HG02943 (cell line): Measurements from ENCODE around the gene XYLT1.

Source experiments
- ATAC-seq: cut with Tn5 transposase; IDR thresholded peaks from one replicate; pipeline ENCODE4 v1.9.1; 2021; ENCODE audit warnings: mild to moderate bottlenecking, low read depth, moderate library complexity; ENCODE audit not compliant: unreplicated experiment

XYLT1 gene

DNA sequence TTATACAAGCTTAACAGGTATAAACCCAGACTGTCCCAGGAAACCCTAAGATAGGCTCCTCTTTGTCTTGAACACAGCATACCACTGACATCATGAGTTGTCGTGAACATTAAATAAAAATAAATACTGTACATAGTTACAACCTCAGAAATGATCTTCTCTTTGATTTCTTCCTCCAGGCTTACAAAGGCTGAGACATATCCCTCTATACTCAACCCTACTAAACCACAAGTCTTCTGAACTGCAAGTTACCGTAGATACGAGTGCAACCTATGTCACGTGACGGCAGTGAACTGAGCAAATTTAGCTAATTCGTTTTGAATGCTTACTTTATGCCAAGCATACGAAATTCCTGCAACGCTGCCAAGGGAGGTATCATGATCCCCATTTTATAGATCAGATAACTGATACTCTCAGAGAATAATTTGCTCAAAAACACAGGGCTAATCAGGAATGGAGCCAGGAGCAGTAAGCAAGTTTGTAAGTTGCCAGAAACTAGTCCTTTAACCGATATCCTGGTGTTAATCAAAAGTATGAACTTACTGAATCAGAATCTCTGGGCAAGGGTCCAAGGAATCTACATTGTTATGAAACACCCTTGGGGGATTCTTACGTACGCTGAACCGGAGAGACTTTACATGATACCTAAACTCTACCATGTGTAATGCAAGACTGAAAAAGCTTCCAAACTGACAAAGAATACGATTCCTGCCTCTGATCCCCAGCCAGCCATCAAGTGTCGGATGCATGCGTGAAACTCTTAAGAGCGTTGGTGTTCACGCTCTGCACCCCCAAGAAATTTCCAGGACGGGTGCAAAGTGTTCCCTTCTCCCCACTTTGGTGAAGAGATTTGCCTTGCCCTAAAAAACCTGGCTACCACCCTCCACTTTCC is 106.2 kb downstream of the XYLT1 start:
- ATAC-seq = no peak

DNA sequence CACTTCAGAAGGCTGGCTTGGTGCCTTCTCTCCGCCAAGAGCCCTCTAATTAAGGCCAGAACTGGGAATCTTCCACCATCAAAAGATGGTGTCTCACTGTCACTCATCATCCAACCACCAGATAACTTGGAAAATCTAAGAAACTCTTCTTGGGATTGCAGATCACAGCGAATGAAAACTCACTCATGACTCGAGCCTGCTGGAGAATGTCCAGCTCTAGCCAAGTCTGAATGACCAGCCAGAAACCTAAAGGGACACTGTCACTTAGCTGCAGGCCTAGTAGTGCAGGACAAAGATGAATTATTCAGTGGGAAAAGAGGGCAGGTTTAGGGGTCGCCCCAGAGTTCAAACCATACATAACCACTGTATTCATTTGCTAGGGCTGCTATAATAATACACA is 107.8 kb downstream of the XYLT1 start:
- ATAC-seq = no peak

DNA sequence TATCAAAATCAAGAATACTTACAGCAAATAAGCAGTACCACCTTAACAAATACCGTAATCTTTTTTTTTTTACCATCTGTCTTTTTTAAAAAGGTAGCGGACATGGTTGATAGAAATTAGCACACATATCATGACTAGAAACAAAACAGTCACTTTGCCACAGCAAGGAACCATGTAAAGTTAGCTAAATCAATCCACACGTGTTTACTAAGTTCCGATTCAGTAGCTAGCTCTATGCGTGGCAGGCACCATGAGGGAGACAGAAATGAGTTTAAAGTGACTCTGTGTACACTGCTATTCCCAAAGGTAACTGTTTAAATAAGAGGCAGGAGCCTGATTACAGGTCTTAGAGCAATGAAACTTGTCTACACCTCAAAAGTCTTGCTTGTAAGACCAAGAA is 108.6 kb downstream of the XYLT1 start:
- ATAC-seq = no peak

DNA sequence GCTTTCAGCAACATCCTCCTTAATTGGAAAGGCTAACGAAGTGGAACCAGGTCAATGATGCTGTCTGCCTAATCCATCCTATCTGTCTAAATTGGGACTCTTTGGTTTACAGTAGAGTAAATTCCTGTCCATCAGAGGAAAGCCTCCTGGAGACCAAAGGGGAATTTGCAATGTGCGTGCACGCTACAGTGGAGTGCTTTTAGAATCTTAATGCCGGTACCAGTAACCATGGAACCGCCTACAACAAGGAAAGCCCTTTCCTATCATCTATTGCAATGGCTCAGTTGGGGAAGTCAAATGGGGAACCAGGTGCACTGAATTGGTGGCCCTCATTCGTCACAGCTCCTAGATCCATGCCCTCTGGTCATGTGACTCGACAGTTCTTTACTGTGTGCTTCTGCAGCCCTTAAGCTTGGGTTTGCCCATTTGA is 110.1 kb downstream of the XYLT1 start:
- no peak for ATAC-seq

DNA sequence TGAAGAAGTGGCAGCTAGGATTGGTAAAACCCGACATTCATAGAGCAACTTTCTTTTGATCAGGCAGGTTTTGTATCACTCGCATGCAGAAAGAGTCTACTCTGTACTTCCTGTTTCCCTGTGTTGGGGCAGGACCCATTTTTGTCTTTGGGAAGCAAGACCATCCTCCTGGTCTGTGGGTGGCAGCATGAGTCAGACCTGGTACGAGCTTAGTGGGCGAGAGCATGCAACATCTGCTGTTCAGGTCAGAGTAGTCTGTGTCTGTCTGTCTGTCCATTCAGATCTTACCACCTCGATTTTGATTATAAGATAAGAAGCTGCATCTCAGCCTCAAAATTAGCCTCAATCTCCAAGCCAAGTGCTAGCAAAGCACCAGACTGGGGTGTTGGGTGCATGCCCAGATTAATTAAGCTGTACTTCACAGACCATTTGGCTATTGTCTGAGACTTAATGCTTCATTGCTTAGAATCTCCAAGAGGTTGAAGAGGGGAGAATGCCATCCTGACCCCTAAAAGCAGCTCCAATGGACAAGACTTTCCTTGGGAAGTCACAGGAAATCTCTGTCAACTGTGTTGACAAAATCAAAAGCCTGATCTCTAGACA is 110.9 kb downstream of the XYLT1 start:
- ATAC-seq = no peak

DNA sequence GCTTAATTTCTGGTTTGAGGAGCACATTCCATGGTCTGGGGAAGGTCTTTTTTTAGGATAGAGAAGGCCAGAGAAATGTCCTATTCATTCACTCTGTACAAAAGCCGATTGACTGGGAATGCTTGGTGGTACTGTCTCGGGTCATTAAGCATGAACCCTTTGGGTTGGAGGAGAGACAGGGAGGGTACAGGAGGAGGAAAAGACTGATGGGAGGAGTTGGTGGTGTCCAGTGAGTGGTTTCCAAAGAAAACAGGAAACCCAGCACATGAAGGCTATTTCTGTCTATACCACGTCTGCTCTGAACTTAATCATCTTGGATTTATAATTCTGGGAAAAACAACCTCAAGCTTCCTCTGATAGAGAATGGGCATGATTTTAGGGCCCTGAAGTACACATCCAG is 111.9 kb downstream of the XYLT1 start:
- ATAC-seq = no peak

DNA sequence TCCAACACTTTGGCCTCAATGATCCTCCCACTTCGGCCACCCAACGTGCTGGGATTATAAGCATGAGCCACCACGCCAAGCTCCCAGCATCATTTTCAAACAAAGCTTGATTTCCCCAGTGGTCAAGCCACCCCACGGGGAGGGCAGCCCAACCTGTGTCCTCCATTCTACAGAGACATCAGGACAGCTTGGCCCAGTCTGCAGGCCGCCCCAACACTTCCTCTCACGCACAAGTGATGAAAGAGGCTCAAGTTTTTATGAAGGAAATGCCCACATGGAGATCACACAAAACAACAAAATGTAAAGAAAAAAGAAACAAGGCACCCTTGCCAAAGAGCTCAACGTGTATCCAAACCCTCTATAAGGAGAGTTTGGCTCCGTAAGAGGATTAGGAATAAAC is 112.4 kb downstream of the XYLT1 start:
- ATAC-seq = no peak

DNA sequence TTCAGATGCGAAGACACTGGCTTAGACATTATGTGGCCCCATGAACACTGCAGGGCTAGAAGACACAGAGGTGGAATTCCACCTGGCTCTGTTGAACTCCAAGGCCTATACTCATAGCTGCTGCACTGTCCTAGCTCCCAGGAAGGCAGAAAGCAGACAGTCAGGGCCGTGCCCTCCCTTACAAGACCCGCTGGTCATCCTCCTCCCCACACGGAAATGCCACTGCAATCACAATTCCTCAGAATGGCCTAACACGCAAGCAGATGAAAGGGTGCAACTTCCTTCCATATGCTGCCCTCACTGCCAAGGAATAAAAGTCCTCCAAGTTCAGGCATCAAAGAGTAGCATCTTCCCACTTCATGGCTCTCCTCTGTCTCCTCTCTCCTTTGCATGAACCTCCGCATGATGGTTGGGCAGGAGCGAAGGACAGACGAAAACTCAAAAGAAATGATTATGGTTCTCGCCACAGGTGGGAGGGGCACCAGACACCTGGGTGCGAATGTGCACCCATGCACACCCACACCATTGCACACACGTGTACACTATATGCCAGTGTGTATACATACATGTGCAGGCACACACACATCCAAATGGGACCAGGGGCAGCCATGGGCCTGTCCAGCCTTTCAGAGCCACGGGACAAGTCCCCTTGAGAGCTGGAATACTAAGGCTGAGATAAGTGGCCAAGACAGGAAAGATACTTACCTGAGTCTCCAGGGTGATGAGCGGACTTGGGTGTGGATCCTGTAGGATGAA is 113.3 kb downstream of the XYLT1 start:
- no peak for ATAC-seq

DNA sequence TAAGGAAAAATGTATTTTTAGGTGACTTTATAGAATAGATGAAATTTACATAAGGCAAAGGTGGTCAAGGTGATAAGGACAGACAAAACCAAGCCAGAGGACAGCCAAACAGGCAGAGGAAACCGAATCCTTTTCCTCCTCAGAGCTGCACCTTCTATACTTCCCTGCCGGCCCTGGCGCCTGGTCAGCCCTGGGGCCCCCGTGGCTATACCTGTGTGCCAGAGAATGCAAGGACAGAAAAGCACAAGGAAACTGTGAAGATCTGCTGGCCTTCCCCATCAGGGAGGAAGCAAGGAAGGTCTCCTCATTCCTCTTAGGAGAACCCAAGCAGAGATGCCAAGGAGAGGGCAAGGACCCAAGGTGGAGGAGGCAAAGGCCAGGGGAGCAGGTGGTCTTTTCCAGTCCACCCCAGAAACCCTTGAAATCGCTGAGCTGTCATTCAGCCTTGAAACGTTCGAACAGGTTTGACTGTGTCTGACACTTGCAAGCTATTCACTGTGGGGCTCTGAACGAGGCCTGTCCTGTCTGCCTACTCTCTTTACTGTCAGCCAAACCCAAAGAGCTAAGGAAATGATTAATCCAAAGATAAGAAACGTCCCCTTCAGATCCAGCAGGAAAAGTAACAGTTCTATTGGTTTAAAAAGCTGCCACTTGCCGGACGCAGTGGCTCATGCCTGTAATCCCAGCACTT is 114.4 kb downstream of the XYLT1 start:
- ATAC-seq = no peak

DNA sequence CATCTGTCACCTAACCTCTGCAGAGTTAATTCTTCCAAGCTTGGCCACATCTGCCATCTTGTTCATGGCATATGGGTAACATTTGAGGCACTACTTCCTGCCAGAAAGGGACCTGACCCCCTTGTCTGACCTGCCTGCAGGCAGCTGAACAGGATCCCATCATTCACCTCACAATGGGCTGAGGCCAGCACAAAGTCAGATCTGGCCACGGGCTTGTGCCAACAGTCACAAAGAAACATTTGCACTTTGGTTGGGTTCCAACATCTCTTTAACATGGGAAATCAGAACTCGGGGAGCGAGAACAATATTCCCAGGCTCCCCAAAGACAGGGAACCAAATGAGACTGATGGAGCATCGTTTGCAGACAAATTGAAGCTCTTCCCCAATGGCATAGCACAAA is 116.1 kb downstream of the XYLT1 start:
- ATAC-seq = no peak

DNA sequence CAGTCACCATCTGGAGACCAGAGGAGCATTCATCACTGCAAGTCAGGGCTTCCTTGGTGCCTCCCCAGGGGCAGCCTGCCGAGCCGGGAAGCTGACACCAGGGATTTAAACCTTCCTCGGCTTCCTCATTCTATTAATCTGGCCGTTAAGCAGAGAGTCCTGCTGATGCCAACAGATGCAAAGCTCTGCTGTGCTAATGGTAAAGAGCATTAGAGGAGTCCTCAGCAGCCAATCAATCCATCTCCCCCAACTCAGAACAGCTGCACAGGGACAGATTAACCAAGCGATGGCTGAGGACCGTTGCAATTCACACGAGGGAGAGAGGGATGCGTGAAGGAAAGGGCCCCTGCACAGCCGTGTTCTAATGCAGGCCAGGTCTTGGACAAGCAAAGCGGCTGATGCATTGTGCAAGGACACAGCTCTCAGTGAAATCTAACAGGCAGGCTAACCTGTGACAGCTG is 116.6 kb downstream of the XYLT1 start:
- ATAC-seq = no peak

DNA sequence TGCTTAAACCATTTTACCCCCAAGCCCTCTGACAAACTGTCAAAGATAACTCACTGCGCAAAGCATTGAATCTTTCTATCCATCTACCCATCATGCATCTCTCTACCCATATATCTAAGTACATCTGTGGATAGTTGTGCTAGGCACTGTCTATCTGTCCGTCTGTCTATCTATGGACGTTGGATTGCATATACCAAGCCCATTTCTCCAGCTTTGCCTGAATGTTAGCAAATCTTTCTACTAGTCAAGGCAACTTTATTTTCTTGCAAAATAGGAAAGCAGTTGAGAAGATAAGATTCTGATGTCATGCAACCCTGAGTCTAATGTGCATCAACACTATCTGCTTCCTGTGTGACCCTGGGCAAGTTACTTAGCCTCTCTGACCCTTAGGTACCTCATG is 117.2 kb downstream of the XYLT1 start:
- ATAC-seq = no peak

DNA sequence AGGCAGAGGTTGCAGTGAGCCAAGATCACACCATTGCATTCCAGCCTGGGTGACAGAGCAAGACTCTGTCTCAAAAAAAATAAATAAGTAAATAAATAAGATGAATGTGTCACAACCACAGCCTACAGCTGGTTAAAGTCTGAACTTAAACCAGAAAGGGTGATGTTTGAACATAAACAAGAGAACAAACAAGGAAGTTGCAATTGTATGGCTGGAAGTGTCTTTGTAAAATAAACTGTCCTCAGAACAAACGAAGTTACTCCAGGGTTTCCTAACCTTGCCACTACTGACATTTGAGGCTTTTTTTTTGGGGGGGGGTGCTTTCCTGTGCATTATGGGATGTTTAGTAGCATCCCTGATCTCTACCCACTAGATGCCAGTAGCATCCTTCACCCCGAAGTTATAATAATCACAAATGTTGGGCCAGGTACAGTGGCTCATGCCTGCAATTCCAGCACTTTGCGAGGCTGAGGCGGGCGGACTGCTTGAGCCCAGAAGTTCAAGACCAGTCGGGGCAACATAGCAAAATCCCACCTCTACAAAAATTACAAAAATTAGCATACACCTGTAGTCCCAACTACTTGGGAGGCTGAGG is 119.2 kb downstream of the XYLT1 start:
- no peak for ATAC-seq

DNA sequence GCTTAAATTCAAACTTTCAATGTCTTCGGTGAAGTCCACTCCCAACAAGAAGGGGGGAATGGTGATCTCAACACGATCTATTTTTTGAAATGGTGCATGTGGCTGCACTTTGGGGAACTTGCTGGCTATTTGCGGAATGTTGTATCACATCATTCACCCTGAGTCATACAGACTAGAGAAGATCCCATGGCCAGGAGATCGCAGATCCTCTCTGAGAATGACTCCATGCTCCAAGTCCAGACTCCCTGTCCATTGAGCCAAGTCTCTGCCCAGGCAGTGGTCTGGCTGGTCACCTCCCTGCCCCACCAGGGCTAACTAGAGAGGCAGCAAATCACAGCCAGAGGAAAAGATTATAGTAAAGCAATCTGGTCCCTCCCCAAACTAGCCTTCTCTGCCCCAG is 120.6 kb downstream of the XYLT1 start:
- no peak for ATAC-seq

DNA sequence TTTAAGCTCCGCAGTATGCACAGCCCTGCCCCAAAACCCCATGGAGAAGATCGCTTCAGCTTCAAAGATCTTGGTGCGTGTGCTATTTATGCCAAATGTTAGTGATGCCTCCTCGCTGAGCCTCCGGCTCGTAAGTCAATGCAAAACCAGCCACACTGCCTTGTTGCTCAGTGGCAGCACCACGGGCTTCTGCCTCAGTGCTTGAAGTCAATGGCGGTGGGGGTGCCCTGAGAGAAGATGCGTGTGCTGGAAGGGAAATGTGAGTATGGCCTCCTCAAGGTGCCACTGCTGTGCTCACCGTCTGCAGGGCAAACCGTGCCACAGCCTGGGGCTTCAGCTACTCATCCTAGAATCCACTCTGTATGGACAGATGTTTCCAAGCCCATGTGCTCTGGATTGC is 121.9 kb downstream of the XYLT1 start:
- ATAC-seq = no peak

DNA sequence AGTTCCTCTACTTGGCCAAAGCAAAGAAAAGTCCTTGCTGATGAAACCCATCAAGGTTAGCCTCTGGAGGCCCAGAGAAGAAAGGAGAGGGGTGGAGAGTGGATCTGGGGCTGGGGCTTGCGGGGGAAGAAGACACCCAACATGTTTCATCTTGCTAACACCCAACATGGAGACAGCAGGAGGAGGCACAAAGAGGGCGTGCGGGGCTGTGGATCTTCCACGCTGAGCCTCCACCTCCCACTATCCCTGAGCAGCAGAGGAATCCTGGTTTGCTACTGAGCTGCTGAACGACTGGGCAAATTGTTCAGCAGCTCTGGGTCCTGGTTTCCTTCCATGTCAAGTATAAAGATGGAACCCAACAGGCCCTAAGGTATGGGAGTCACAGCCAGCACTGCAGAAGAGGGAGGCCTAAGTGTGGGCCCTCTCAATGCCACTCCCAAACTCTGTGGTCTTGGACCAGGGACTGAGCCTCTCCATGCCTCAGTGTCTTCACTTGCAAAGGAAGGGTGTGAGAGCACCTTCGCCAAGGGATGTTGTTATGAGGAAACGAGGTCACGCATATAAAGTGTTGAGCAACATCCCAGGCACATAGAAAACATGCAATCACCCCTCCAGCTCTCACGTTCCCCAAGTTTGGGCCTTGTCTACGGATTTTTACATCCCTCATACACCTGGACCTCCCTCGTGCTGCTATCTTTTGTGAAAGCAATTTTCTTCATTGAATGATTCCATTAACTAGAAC is 122.5 kb downstream of the XYLT1 start:
- ATAC-seq = no peak

DNA sequence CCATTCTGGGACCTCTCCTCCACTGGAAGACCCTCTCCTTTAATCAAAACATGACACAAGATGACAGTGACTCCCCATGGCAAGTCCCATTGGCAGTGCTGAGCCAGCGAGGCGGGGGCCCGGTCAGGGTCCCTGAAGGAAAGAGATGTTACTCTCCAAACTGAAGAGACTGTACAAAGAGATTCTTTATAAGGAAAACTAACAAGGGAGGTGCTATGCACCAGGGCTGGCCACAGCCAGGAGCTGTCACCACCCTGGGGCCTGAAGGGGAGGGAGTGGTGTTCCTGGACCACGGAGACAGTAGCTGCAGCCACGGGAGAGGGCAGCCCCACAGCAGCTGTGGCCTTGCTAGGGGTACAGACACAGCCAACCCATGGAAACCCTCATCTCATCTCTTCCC is 123.1 kb downstream of the XYLT1 start:
- no peak for ATAC-seq

DNA sequence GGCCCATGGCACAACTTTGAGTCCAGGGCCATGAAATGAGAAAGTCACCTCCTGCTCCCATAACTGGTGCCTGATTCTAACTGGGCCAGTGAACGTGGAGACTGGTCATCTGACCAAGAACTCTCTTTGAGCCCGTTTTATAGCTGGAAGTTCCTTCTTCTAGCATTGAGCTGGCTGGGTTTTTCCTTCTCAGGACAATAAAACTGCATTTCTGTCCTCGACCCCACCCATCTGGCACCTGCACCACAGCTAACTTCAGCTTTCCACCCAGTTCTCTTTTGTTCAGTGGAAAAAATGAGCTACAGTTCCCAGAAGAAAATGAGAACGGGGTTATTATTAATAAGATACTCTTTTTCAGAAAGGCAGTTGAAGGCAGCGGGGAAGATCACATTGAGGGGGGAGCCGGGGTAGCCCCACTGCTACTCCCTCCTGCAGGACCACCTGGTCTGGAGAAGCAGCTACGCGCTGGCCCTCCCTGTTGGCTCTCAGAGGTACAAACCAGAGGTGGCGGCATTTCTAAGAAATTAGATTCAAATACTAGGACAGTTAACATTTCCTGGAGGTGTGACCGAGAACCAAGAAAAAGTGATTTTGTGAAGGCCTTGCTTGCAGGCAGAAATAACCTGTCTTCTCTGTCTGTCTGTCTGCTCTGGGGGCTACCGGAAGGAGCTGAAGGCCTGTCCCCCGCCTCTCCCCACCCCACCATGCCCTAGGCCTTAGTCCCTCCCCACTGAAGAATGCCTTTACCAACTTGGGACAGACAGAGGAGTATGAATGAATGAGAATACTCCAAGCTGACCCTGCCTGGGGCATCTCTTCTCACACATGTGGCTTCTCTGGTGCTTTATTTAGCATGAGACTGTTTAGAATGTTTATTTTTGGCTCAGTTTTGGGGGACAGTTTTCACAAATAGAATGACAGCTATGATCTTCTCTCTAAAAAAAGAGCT is 123.9 kb downstream of the XYLT1 start:
- ATAC-seq = no peak

DNA sequence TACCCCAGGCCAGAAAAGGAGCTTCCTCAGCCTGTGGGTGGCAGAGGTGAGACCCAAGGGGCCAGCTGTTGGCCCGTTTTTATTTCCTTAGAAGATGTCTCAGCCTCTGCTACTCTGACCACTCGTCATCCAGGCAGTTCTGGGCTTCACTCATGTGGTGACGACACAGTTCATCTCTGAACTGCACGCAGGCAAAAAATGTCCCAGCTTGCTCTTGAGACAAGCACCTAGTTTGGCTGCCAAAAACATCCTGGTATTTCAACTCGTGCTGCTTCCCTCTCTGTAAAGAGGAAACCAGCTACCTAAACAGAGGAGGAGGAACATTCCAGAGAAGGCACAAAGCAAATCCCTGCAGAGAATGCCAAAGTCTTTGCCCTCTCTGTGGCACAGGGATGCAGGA is 125.7 kb downstream of the XYLT1 start:
- no peak for ATAC-seq
